Stimulated activated naive B cell treated with anti-CD40 and anti-IgM and Interleukin-4, amounts not matched to agents 10 μg/mL and 1 μg/mL and 100 μg/mL, for 72 hours (primary cell): ENCODE data around the gene HHATL.
A peak's percentile ranks its signal among the peaks of the same experiment; 100 is the strongest.

Experiments
- ATAC-seq, 2 donors: fragments of 150-1000 bp; cut with Tn5 transposase; replicated peaks; 2 replicates each; pipeline ENCODE4 v1.10.0; 2021; ENCODE audit warnings: moderate library complexity in 1 of 2
- DNase-seq: peaks from one replicate; pipeline ENCODE4 v3.0.0; 2021
- H3K27ac Mint-ChIP-seq: one replicate; pipeline ENCODE4 v1.8.0; 2022; ENCODE audit warnings: mild to moderate bottlenecking, mixed read lengths
- H3K27me3 Mint-ChIP-seq, 2 donors: one replicate each; pipeline ENCODE4 v1.8.0; 2022; ENCODE audit warnings: mixed read lengths in 2 of 2
- H3K36me3 Mint-ChIP-seq, 2 donors: one replicate each; pipeline ENCODE4 v1.8.0; 2022; ENCODE audit warnings: mixed read lengths in 2 of 2, mild to moderate bottlenecking in 1 of 2
- H3K4me1 Mint-ChIP-seq, 2 donors: one replicate each; pipeline ENCODE4 v1.8.0; 2022; ENCODE audit warnings: mixed read lengths in 2 of 2, mild to moderate bottlenecking in 1 of 2
- H3K4me3 Mint-ChIP-seq, 2 donors: one replicate each; pipeline ENCODE4 v1.8.0; 2022; ENCODE audit warnings: mild to moderate bottlenecking in 2 of 2, mixed read lengths in 2 of 2, moderate library complexity in 1 of 2
- H3K9me3 Mint-ChIP-seq, 2 donors: one replicate each; pipeline ENCODE4 v1.8.0; 2022; ENCODE audit warnings: mixed read lengths in 2 of 2, mild to moderate bottlenecking in 1 of 2

Gene HHATL

DNA sequence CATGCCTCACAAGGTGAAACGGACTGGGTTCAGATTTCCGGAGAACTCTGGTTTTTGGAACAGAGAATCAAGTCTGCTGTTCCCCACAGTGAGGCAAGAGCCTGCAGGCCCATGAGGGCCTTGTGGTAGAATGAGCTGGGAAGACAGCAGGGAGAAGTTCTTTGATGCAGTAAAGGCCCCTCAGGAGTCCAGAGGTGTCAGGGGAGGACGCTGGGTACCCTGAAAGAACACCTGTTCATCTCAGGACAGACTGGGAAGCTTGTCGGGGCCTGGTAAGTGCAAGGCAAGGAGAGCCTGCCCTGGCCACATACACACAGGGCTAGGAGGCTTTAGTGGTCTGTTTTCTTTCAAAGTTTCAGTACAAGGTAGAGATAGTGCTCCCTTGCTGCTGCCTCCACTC lies 52.8 kb downstream of the HHATL start:
- Mint-ChIP-seq H3K4me3 (no peak overlapping the region), H3K4me1 (peaks cover 15 to 27% of the 10 kb centered on the region in 2 donors), H3K9me3 (no peaks in the 10 kb centered on the region), H3K27ac (peak overlapping the region; percentile 27), H3K36me3 (peaks cover 24 to 31% of the 10 kb centered on the region in 2 donors), H3K27me3 (peaks cover 20 to 22% of the 10 kb centered on the region in 2 donors)
- DNase-seq = no peak
- no peak for ATAC-seq

DNA sequence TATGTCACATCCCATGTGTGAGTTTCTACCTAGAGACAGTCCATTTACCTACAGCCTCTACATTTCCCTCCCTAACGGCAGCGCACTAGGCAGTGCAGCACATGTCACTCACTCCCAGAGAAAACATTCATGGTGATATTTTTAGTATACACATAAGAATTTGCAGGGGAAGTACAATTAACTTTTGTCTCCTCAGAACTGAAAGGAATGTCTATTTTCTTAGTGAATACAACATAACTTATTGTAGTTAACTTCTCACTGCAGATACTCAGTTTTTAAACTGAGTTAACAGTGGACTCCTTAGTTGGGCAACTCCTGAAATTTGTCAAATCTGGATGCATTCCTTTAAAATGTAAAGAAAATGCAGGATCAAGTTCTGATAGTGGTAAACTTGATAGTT lies 53.6 kb downstream of the HHATL start:
- H3K4me1 Mint-ChIP-seq = peaks cover 15 to 27% of the 10 kb centered on the region in 2 donors
- H3K27me3 Mint-ChIP-seq = peaks cover 20 to 22% of the 10 kb centered on the region in 2 donors
- no peaks in the 10 kb centered on the region for H3K9me3 Mint-ChIP-seq
- no peak overlapping the region for H3K4me3 Mint-ChIP-seq
- DNase-seq (no peak), ATAC-seq (no peak)
- H3K36me3 Mint-ChIP-seq = peaks cover 29 to 36% of the 10 kb centered on the region in 2 donors
- H3K27ac Mint-ChIP-seq = no peak overlapping the region

DNA sequence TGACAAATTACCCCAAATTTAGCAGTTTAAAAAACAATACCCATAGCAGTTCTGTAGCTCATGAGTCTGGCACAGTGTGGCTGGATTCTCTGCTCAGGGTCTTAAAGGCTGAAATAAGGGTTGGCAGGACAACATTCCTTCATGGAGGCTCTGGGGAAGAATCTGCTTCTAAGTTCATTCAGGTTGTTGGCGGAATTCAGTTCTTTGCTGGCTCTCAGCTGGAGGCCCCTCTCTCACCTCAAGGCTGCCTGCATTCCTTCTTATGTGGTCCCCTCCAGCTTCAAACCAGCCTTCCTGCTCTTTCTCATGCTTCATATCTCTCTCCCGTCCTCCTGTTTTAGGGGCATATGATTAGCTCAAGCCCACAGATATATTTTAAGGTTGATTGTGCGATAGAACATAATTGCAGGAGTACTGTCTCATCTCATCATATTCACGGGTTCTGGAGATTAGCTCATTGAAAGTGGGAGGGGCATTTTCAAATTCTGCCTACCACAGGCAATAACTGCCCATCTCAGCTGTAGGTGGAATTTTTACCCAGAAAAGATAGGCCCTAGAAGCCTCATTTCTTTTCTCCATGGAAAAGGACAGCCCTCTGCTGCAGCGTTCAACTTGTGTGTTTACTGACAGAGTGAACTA lies 54.7 kb downstream of the HHATL start:
- DNase-seq (no peak), ATAC-seq (no peak)
- Mint-ChIP-seq H3K4me1 (peaks cover 10 to 16% of the 10 kb centered on the region in 2 donors), H3K27me3 (peaks cover 10 to 12% of the 10 kb centered on the region in 2 donors), H3K36me3 (peaks cover 33 to 40% of the 10 kb centered on the region in 2 donors), H3K9me3 (no peaks in the 10 kb centered on the region), H3K27ac (no peak overlapping the region), H3K4me3 (no peak overlapping the region)
